GM23338 (cell line): Measurements from ENCODE around the gene KCNMA1. TPM values are rescaled to one million over a fixed set of nuclear protein-coding genes. Genes with fewer than 3 reads are reported as not detected.

ENCODE experiments used
- ATAC-seq: fragments of 200-7000 bp; cut with Tn5 transposase; 3 replicates; pipeline ENCODE4 v1.9.1; 2020
- DNase-seq: peaks from one replicate; pipeline ENCODE4 v3.0.0-alpha.2; 2015; ENCODE audit warnings: low spot score
- H2AFZ ChIP-seq: fragments of 200-600 bp; sonication (generic); 2 replicates; pipeline ENCODE4 v1.8.0; 2016; ENCODE audit warnings: antibody characterized with exemption, mild to moderate bottlenecking, moderate library complexity
- H3F3A ChIP-seq: fragments of 200-600 bp; sonication (generic); replicated peaks from 2 replicates; pipeline ENCODE4 v1.8.0; 2017; ENCODE audit warnings: antibody characterized with exemption, mixed run types, low read depth
- H3K27ac ChIP-seq: fragments of 200-600 bp; sonication (generic); 2 replicates; pipeline ENCODE4 v1.6.1; 2016; ENCODE audit warnings: low read depth
- H3K27me3 ChIP-seq: fragments of 200-600 bp; sonication (generic); 2 replicates; pipeline ENCODE4 v1.8.0; 2016; ENCODE audit warnings: mild to moderate bottlenecking, mixed run types, moderate library complexity; ENCODE audit not compliant: insufficient read depth
- H3K36me3 ChIP-seq: fragments of 200-600 bp; sonication (generic); 2 replicates; pipeline ENCODE4 v1.8.0; 2016; ENCODE audit warnings: mild to moderate bottlenecking; ENCODE audit not compliant: insufficient read depth
- H3K4me1 ChIP-seq: fragments of 200-600 bp; sonication (generic); 2 replicates; pipeline ENCODE4 v1.8.0; 2016; ENCODE audit warnings: mild to moderate bottlenecking, moderate library complexity; ENCODE audit not compliant: insufficient read depth
- H3K4me2 ChIP-seq: fragments of 200-600 bp; sonication (generic); 2 replicates; pipeline ENCODE4 v1.7.1; 2017; ENCODE audit warnings: mixed run types
- H3K4me3 ChIP-seq: fragments of 200-600 bp; sonication (generic); 2 replicates; pipeline ENCODE4 v1.6.1; 2016; ENCODE audit warnings: mixed run types
- H3K79me2 ChIP-seq: fragments of 200-600 bp; sonication (generic); replicated peaks from 2 replicates; pipeline ENCODE4 v1.8.0; 2017; ENCODE audit warnings: mild to moderate bottlenecking; ENCODE audit not compliant: insufficient read depth
- H3K9me2 ChIP-seq: fragments of 200-600 bp; sonication (generic); 2 replicates; pipeline ENCODE4 v1.8.0; 2017; ENCODE audit not compliant: insufficient read depth
- H4K20me1 ChIP-seq: fragments of 200-600 bp; sonication (generic); replicated peaks from 2 replicates; pipeline ENCODE4 v1.8.0; 2017; ENCODE audit warnings: mild to moderate bottlenecking; ENCODE audit not compliant: insufficient read depth
- H3K27ac Mint-ChIP-seq: 2 replicates; pipeline ENCODE4 v1.8.0; 2020; ENCODE audit warnings: inconsistent platforms, mild to moderate bottlenecking, moderate library complexity, mixed read lengths
- H3K27me3 Mint-ChIP-seq: 3 replicates; pipeline ENCODE4 v1.8.0; 2022; ENCODE audit warnings: low read depth, mild to moderate bottlenecking, moderate library complexity, mixed read lengths, inconsistent platforms; ENCODE audit not compliant: insufficient read depth, poor library complexity
- H3K36me3 Mint-ChIP-seq: 3 replicates; pipeline ENCODE4 v1.8.0; 2021; ENCODE audit warnings: low read depth, mild to moderate bottlenecking, inconsistent platforms, moderate library complexity, mixed read lengths
- H3K4me1 Mint-ChIP-seq: 3 replicates; pipeline ENCODE4 v1.8.0; 2020; ENCODE audit warnings: mild to moderate bottlenecking, inconsistent platforms, mixed read lengths
- H3K4me3 Mint-ChIP-seq: 3 replicates; pipeline ENCODE4 v1.8.0; 2021; ENCODE audit warnings: moderate library complexity, mild to moderate bottlenecking, inconsistent platforms, mixed read lengths
- H3K9me3 Mint-ChIP-seq: 3 replicates; pipeline ENCODE4 v1.8.0; 2020; ENCODE audit warnings: moderate library complexity, mild to moderate bottlenecking, inconsistent platforms, mixed read lengths
- CREB1 ChIP-seq: fragments of 250-450 bp; sonication (Bioruptor Pico); IDR thresholded peaks from 2 replicates; pipeline ENCODE4 v1.5.0; 2020; ENCODE audit warnings: low read depth, mild to moderate bottlenecking, moderate library complexity
- CTCF ChIP-seq, 2 experiments: fragments of 200-600 bp in 1 of 2; sonication (generic) in 1 of 2; conservative IDR thresholded peaks; 2 replicates each; pipeline versions ENCODE4 v1.5.1 to v1.6.1; 2016 to 2017; ENCODE audit warnings: antibody characterized with exemption in 2 of 2, low read depth in 2 of 2, mild to moderate bottlenecking in 2 of 2, moderate library complexity in 1 of 2
- ETS1 ChIP-seq: IDR thresholded peaks from 2 replicates; pipeline ENCODE4 v1.6.1; 2016; ENCODE audit warnings: antibody characterized with exemption
- EZH2 ChIP-seq: fragments of 200-600 bp; sonication (generic); IDR thresholded peaks from one replicate; pipeline ENCODE4 v1.8.0; 2017; ENCODE audit warnings: antibody characterized with exemption, mild to moderate bottlenecking, low read depth; ENCODE audit not compliant: unreplicated experiment
- EZH2phosphoT487 ChIP-seq: fragments of 200-600 bp; sonication (generic); IDR thresholded peaks from one replicate; pipeline ENCODE4 v1.8.1; 2018; ENCODE audit warnings: antibody characterized with exemption; ENCODE audit not compliant: unreplicated experiment
- JUNB ChIP-seq: IDR thresholded peaks from one replicate; pipeline ENCODE4 v1.6.1; 2016; ENCODE audit warnings: antibody characterized with exemption; ENCODE audit not compliant: unreplicated experiment
- NANOG ChIP-seq: IDR thresholded peaks from 2 replicates; pipeline ENCODE4 v1.6.1; 2016; ENCODE audit warnings: antibody characterized with exemption, borderline replicate concordance
- POLR2AphosphoS5 ChIP-seq: IDR thresholded peaks from 2 replicates; pipeline ENCODE4 v1.6.1; 2016; ENCODE audit warnings: antibody characterized with exemption, low read depth
- REST ChIP-seq: IDR thresholded peaks from one replicate; pipeline ENCODE4 v1.6.1; 2018; ENCODE audit warnings: antibody characterized with exemption; ENCODE audit not compliant: unreplicated experiment
- STAT1 ChIP-seq: IDR thresholded peaks from one replicate; pipeline ENCODE4 v1.6.1; 2016; ENCODE audit warnings: antibody characterized with exemption; ENCODE audit not compliant: unreplicated experiment
- ZNF114 ChIP-seq: fragments of 250-450 bp; sonication (Bioruptor Pico); IDR thresholded peaks from 2 replicates; pipeline ENCODE4 v1.5.0; 2020; ENCODE audit warnings: mild to moderate bottlenecking, moderate library complexity
- ZNF331 ChIP-seq: fragments of 250-450 bp; sonication (Bioruptor Pico); IDR thresholded peaks from 2 replicates; pipeline ENCODE4 v1.5.0; 2020; ENCODE audit warnings: low read depth, mild to moderate bottlenecking, moderate library complexity
- ZNF462 ChIP-seq: fragments of 250-450 bp; sonication (Bioruptor Pico); IDR thresholded peaks from 2 replicates; pipeline ENCODE4 v1.5.0; 2020; ENCODE audit warnings: mild to moderate bottlenecking, moderate library complexity
- polyA plus RNA-seq: library from polyadenylated mRNA; unstranded; fragments of >200 nt; fragmentation: Nextera tagmentation; extraction: Ambion mirVana; gene quantifications from 2 replicates; pipeline ENCODE4 v1.2.1, GENCODE V29; 2016
- total RNA-seq: library from RNA; depleted of rRNA; stranded (reverse); fragments of >200 nt; shearing (Covaris generic); gene quantifications from 2 replicates; pipeline ENCODE4 v1.2.3, GENCODE V29; 2014

Gene KCNMA1
- total and polyA plus RNA-seq, 2 experiments from 2014 or later = 8.2 to 9.0 TPM

GRCh38 chr10:77431980-77432797 is 205.4 kb downstream of the KCNMA1 start:
- H3K9me2 ChIP-seq = 0 out of 2 replicates have a peak, but pooled peaks cover 3% of the 10 kb centered on the region
- H3K36me3 ChIP-seq = no peaks in the 10 kb centered on the region
- no peak overlapping the region for H3K4me2 ChIP-seq
- H4K20me1 ChIP-seq = no peaks in the 10 kb centered on the region
- no peak overlapping the region for H3K4me3 ChIP-seq
- H3F3A ChIP-seq = no peaks in the 10 kb centered on the region
- peaks cover 21% of the 10 kb centered on the region; the same call in 1 of the 2 replicates for H3K4me1 ChIP-seq
- H3K4me1 Mint-ChIP-seq = peaks cover 20% of the 10 kb centered on the region
- ATAC-seq (no peak), DNase-seq (no peak)
- no peak overlapping the region for H3K4me3 Mint-ChIP-seq
- H3K27ac Mint-ChIP-seq = no peak overlapping the region
- H3K27me3 Mint-ChIP-seq = peaks cover 1% of the 10 kb centered on the region
- no peaks in the 10 kb centered on the region for H3K27me3 ChIP-seq
- TF ChIP-seq CREB1 (CRISPR knock-in tag) (no peak), ZNF114 (CRISPR knock-in tag) (no peak), STAT1 (no peak), EZH2 (no peak), EZH2phosphoT487 (no peak), ZNF331 (no peak), JUNB (no peak), NANOG (no peak), CTCF (conservative IDR thresholded peaks at IDR 0.05; ENCODE audit: low read depth in 2 of 2) (no peak), REST (no peak), ETS1 (no peak), ZNF462 (CRISPR knock-in tag) (no peak), POLR2AphosphoS5 (no peak)
- no peak overlapping the region for H3K27ac ChIP-seq
- no peaks in the 10 kb centered on the region for H3K9me3 Mint-ChIP-seq
- no peaks in the 10 kb centered on the region for H3K79me2 ChIP-seq
- no peaks in the 10 kb centered on the region for H3K36me3 Mint-ChIP-seq
- no peak overlapping the region for H2AFZ ChIP-seq
